22Rv1 (cell line): ENCODE results near the gene KLF6.

ENCODE experiments used
- CTCF ChIP-seq: fragments of 450-650 bp; IDR thresholded peaks from 2 replicates; pipeline ENCODE4 v1.5.1; 2017; ENCODE audit warnings: mild to moderate bottlenecking
- ZFX ChIP-seq: fragments of 450-650 bp; IDR thresholded peaks from 2 replicates; pipeline ENCODE4 v1.6.1; 2017; ENCODE audit warnings: antibody characterized with exemption, borderline replicate concordance

GRCh38 chr10:3787816-3788215, 2.8 kb upstream of the KLF6 start:
- no peak for TF ChIP-seq CTCF
- TF ChIP-seq ZFX: no peak
